DOHH2 (cell line): Measurements from ENCODE around the gene MILR1.

Experiments
- H3F3A ChIP-seq: fragments of 200-600 bp; sonication (generic), shearing (Covaris generic); 2 replicates; pipeline ENCODE4 v1.6.0; 2016; ENCODE audit warnings: antibody characterized with exemption, mild to moderate bottlenecking; ENCODE audit not compliant: control insufficient read depth, insufficient read depth
- H3K27ac ChIP-seq: fragments of 200-600 bp; sonication (generic); 2 replicates; pipeline ENCODE4 v1.5.1; 2014; ENCODE audit warnings: low read depth, mild to moderate bottlenecking, low read length, moderate library complexity
- H3K27me3 ChIP-seq: fragments of 200-600 bp; sonication (generic); 2 replicates; pipeline ENCODE4 v1.6.1; 2014; ENCODE audit warnings: mild to moderate bottlenecking, low read length, mixed read lengths; ENCODE audit not compliant: control insufficient read depth
- H3K36me3 ChIP-seq: fragments of 200-600 bp; sonication (generic); 2 replicates; pipeline ENCODE4 v1.6.1; 2014; ENCODE audit warnings: mild to moderate bottlenecking, low read length, moderate library complexity, mixed read lengths; ENCODE audit not compliant: control insufficient read depth
- H3K4me1 ChIP-seq: fragments of 200-600 bp; sonication (generic); 2 replicates; pipeline ENCODE4 v1.6.1; 2014; ENCODE audit warnings: mild to moderate bottlenecking, low read length, mixed read lengths; ENCODE audit not compliant: control insufficient read depth
- H3K4me2 ChIP-seq: fragments of 200-600 bp; sonication (generic); 2 replicates; pipeline ENCODE4 v1.6.0; 2014; ENCODE audit warnings: mild to moderate bottlenecking, low read length, moderate library complexity
- H3K4me3 ChIP-seq: fragments of 200-600 bp; sonication (generic); 2 replicates; pipeline ENCODE4 v1.5.1; 2014; ENCODE audit warnings: mild to moderate bottlenecking, low read length, mixed read lengths
- H3K79me2 ChIP-seq: fragments of 200-600 bp; sonication (generic); 2 replicates; pipeline ENCODE4 v1.6.1; 2014; ENCODE audit warnings: mild to moderate bottlenecking, low read length, mixed read lengths; ENCODE audit not compliant: control insufficient read depth
- H3K9me2 ChIP-seq: fragments of 200-600 bp; sonication (generic); replicated peaks from 2 replicates; pipeline ENCODE4 v1.6.1; 2014; ENCODE audit warnings: mild to moderate bottlenecking, low read length, mixed read lengths; ENCODE audit not compliant: control insufficient read depth
- H3K9me3 ChIP-seq: fragments of 200-600 bp; sonication (generic); 2 replicates; pipeline ENCODE4 v1.6.1; 2014; ENCODE audit warnings: antibody characterized with exemption, low read length, mixed read lengths; ENCODE audit not compliant: control insufficient read depth, insufficient read depth
- H4K20me1 ChIP-seq: fragments of 200-600 bp; sonication (generic); 2 replicates; pipeline ENCODE4 v1.6.0; 2014; ENCODE audit warnings: low read depth, mild to moderate bottlenecking, antibody characterized with exemption, low read length, moderate library complexity; ENCODE audit not compliant: control insufficient read depth, insufficient read depth
- EZH2phosphoT487 ChIP-seq: fragments of 200-600 bp; sonication (generic); IDR thresholded peaks from 2 replicates; pipeline ENCODE4 v1.6.1; 2017; ENCODE audit warnings: borderline replicate concordance, mild to moderate bottlenecking, antibody characterized with exemption, low read length, moderate library complexity, mixed read lengths
- TF ChIP-seq, protein P1 (sequence below): fragments of 200-600 bp; sonication (generic); IDR thresholded peaks from one replicate; pipeline ENCODE4 v1.5.1; 2014; ENCODE audit warnings: antibody characterized with exemption, mild to moderate bottlenecking, low read depth, low read length; ENCODE audit not compliant: poor library complexity, severe bottlenecking

The MILR1 gene

DNA sequence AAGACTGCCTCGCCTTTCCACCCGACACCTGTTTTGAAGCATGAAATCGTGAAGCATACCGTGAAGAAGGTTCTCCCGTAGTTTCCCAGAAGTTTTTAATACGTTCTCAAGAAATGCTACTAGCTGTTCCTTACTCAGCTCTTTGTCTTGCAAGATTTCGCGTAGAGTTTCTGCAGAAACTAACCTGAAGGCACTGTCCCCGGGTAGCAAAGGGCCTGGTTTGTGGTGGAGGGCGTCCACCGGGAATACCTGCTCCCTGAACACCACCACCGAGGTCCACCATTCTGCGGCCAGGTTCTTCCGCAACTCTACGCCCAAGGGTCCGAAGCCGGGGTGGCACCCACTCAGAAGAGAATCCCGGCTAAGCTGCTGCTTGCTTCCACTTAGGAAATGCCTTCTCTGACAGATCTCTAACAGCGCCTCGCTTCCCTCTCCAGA lies 47.5 kb downstream of the MILR1 start:
- Histone ChIP-seq H3K4me1 (peaks cover 59% of the 10 kb centered on the region), H3F3A (peaks cover 56% of the 10 kb centered on the region), H3K9me2 (no peaks in the 10 kb centered on the region), H3K36me3 (peaks cover 72% of the 10 kb centered on the region), H3K27ac (peak overlapping the region; percentile 80), H3K4me3 (peak overlapping the region; percentile 84), H3K9me3 (no peaks in the 10 kb centered on the region), H3K79me2 (peaks cover 68% of the 10 kb centered on the region), H3K4me2 (peak overlapping the region; percentile 64), H3K27me3 (no peaks in the 10 kb centered on the region), H4K20me1 (peaks cover 13% of the 10 kb centered on the region; the same call in 1 of the 2 replicates)
- TF ChIP-seq, protein P1, sequence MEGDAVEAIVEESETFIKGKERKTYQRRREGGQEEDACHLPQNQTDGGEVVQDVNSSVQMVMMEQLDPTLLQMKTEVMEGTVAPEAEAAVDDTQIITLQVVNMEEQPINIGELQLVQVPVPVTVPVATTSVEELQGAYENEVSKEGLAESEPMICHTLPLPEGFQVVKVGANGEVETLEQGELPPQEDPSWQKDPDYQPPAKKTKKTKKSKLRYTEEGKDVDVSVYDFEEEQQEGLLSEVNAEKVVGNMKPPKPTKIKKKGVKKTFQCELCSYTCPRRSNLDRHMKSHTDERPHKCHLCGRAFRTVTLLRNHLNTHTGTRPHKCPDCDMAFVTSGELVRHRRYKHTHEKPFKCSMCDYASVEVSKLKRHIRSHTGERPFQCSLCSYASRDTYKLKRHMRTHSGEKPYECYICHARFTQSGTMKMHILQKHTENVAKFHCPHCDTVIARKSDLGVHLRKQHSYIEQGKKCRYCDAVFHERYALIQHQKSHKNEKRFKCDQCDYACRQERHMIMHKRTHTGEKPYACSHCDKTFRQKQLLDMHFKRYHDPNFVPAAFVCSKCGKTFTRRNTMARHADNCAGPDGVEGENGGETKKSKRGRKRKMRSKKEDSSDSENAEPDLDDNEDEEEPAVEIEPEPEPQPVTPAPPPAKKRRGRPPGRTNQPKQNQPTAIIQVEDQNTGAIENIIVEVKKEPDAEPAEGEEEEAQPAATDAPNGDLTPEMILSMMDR: no peak
- no peak for TF ChIP-seq EZH2phosphoT487

- H3K27me3 ChIP-seq: no peaks in the 10 kb centered on the region
- H3K9me3 ChIP-seq: no peaks in the 10 kb centered on the region
- H3K4me3 ChIP-seq: peak within 1 kb of the TSS; percentile 84
- peaks cover 72% of the 10 kb centered on the region for H3K36me3 ChIP-seq
- H3K4me2 ChIP-seq: peak within 1 kb of the TSS; percentile 64
- H3F3A ChIP-seq: peaks cover 62% of the 10 kb centered on the region
- peaks cover 65% of the 10 kb centered on the region for H3K4me1 ChIP-seq
- H4K20me1 ChIP-seq: peaks cover 13% of the 10 kb centered on the region; the same call in 1 of the 2 replicates
- no peak for TF ChIP-seq EZH2phosphoT487
- TF ChIP-seq, protein P1: peak; percentile 83
- H3K27ac ChIP-seq: peak within 1 kb of the TSS; percentile 80
- no peaks in the 10 kb centered on the region for H3K9me2 ChIP-seq
- H3K79me2 ChIP-seq: peaks cover 69% of the 10 kb centered on the region
Measured at GRCh38 chr17:64496786-64497564, 48.1 kb downstream of the MILR1 start, which contains the start of gene POLG2. Gene POLG2 (minus strand): TSS chr17:64497054. CDS start chr17:64496968, 86 bp downstream.

- peaks cover 19% of the 10 kb centered on the region; the same call in 1 of the 2 replicates for H4K20me1 ChIP-seq
- H3K36me3 ChIP-seq: peaks cover 74% of the 10 kb centered on the region
- H3K9me3 ChIP-seq: no peaks in the 10 kb centered on the region
- no peaks in the 10 kb centered on the region for H3K9me2 ChIP-seq
- H3K4me2 ChIP-seq: peak overlapping the region; percentile 64
- H3F3A ChIP-seq: peaks cover 68% of the 10 kb centered on the region
- H3K27me3 ChIP-seq: no peaks in the 10 kb centered on the region
- peaks cover 71% of the 10 kb centered on the region for H3K4me1 ChIP-seq
- peaks cover 71% of the 10 kb centered on the region for H3K79me2 ChIP-seq
- H3K4me3 ChIP-seq: peak overlapping the region; percentile 84
- TF ChIP-seq, protein P1: peak; percentile 31
- TF ChIP-seq EZH2phosphoT487: no peak
- H3K27ac ChIP-seq: peak overlapping the region; percentile 80
Measured at GRCh38 chr17:64497565-64498035, 48.7 kb downstream of the MILR1 start.
